Esophagus squamous epithelium (tissue), 5 donors: ENCODE results near the gene SLC25A42. TPM values are rescaled to one million over a fixed set of nuclear protein-coding genes. Genes with fewer than 3 reads are reported as not detected.

Source experiments
- DNase-seq: peaks from one replicate; lab custom pipeline; 2025; lab: John Stamatoyannopoulos, UW
- H3K27ac ChIP-seq, 4 donors: fragments of 200-600 bp; sonication (generic); one replicate each; pipeline ENCODE4 v1.5.1; 2016 to 2019; ENCODE audit warnings: mild to moderate bottlenecking in 1 of 4
- H3K27me3 ChIP-seq, 4 donors: fragments of 200-600 bp; sonication (generic); 1 replicate in 3 of 4; 2 replicates in 1 of 4; pipeline versions ENCODE4 v1.5.1 to v1.6.0; 2017 to 2021; ENCODE audit warnings: antibody characterized with exemption in 1 of 4
- H3K36me3 ChIP-seq, 3 donors: fragments of 200-600 bp; sonication (generic); one replicate each; pipeline ENCODE4 v1.5.1; 2016 to 2019
- H3K4me1 ChIP-seq, 3 donors: fragments of 200-600 bp; sonication (generic); one replicate each; pipeline ENCODE4 v1.5.1; 2017 to 2019
- H3K4me3 ChIP-seq, 4 donors: fragments of 200-600 bp; sonication (generic); 1 replicate in 3 of 4; 2 replicates in 1 of 4; pipeline ENCODE4 v1.5.1; 2016 to 2019; ENCODE audit warnings: mild to moderate bottlenecking in 2 of 4, moderate library complexity in 1 of 4
- H3K9me3 ChIP-seq, 3 donors: fragments of 200-600 bp; sonication (generic); one replicate each; pipeline ENCODE4 v1.5.1; 2016 to 2019
- CTCF ChIP-seq, 6 experiments: fragments of 450-650 bp in 4 of 6; fragments of 200-600 bp in 2 of 6; sonication (generic) in 2 of 6; IDR thresholded peaks; one replicate each; pipeline ENCODE4 v1.5.1; 2016 to 2019; ENCODE audit warnings: antibody characterized with exemption in 6 of 6, mild to moderate bottlenecking in 4 of 6, moderate library complexity in 4 of 6
- POLR2A ChIP-seq, 4 donors: fragments of 450-650 bp; IDR thresholded peaks; one replicate each; pipeline ENCODE4 v1.6.1; 2017; ENCODE audit warnings: antibody characterized with exemption in 4 of 4, mild to moderate bottlenecking in 4 of 4, moderate library complexity in 3 of 4
- WGBS, 2 donors: methylation state at CpG; one replicate each; pipeline ENCODE4 v1.1.5; 2018; 5-methylcytosine and 5-hydroxymethylcytosine counted together
- intact Hi-C: fragments of 100-400 bp; cut with DNase I; formaldehyde crosslinking; loops from one replicate; pipeline ENCODE4 v1.15.0; 2022
- total RNA-seq, 4 donors: library from RNA; depleted of rRNA; stranded (reverse); fragments of >200 nt; gene quantifications; one replicate each; pipeline ENCODE4 v1.1.0, GENCODE V29; 2016
- donor health status: DM: yes; HTN: yes; CAD: no.

SLC25A42 gene
- total RNA-seq, 4 donors from 2014 or later: 1.7 to 3.8 (median 3.3) TPM

- Histone ChIP-seq H3K36me3 (peaks cover 0 to 9% (median 0%) of the 10 kb centered on the region in 3 donors), H3K27ac (peak overlapping the region in 1 of 4 donors; percentile 2), H3K4me3 (no peak overlapping the region), H3K9me3 (no peaks in the 10 kb centered on the region), H3K4me1 (peaks cover 5 to 21% (median 6%) of the 10 kb centered on the region in 3 donors), H3K27me3 (no peaks in the 10 kb centered on the region)
- intact Hi-C loops: no loop called here
- WGBS, 2 donors: 31 to 67% methylated on average over 1 to 8 of the region's 10 CpGs
- no peak for DNase-seq
- no peak for TF ChIP-seq CTCF (IDR thresholded peaks at IDR 0.05)
- TF ChIP-seq POLR2A (IDR thresholded peaks at IDR 0.05): no peak
Observed at GRCh38 chr19:19083413-19084178, 19.8 kb downstream of the SLC25A42 start.

- no peak overlapping the region for H3K27ac ChIP-seq
- WGBS, 2 donors: 86 to 88% methylated on average over 1 to 2 of the region's 2 CpGs
Observed at GRCh38 chr19:19087676-19088075, 23.9 kb downstream of the SLC25A42 start.

DNA sequence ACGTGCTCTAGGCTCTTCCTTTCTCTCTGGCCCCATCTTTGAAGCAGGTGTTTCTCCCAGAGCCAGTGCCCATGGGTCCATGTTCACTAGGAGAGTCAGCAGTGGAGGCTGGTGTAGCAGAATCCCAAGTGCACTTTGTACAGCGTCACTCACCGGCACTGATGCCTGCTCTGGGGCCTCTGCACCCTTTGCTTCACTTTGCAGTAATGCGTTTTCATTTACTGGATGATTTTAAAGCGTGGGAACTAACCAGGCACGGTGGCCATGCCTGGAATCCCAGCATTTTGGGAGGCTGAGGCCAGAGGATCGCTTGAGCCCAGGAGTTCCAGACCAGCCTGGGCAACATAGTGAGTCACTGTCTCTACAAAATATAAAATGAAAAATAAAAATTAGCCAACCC is 30.7 kb downstream of the SLC25A42 start:
- no peaks in the 10 kb centered on the region for H3K4me1 ChIP-seq
- H3K27me3 ChIP-seq: no peaks in the 10 kb centered on the region
- no peaks in the 10 kb centered on the region for H3K9me3 ChIP-seq
- 87 to 95% methylated on average over 7 of the region's 7 CpGs for WGBS, 2 donors
- H3K36me3 ChIP-seq: peaks cover 0 to 39% (median 0%) of the 10 kb centered on the region in 3 donors
- no peak for TF ChIP-seq CTCF (IDR thresholded peaks at IDR 0.05)
- no peak for TF ChIP-seq POLR2A (IDR thresholded peaks at IDR 0.05)
- no peak overlapping the region for H3K27ac ChIP-seq
- DNase-seq: no peak
- intact Hi-C loops: no loop called here
- no peak overlapping the region for H3K4me3 ChIP-seq

More at GRCh38 chr19:19087676-19088075, 23.9 kb downstream of the SLC25A42 start:
- peaks cover 0 to 17% (median 0%) of the 10 kb centered on the region in 3 donors for H3K36me3 ChIP-seq
- no peak overlapping the region for H3K4me3 ChIP-seq
- H3K9me3 ChIP-seq: no peaks in the 10 kb centered on the region
- TF ChIP-seq POLR2A (IDR thresholded peaks at IDR 0.05): no peak
- no peak for TF ChIP-seq CTCF (IDR thresholded peaks at IDR 0.05)
- no peak for DNase-seq
- peaks cover 5 to 19% (median 6%) of the 10 kb centered on the region in 3 donors for H3K4me1 ChIP-seq
- intact Hi-C loops: no loop called here
- no peaks in the 10 kb centered on the region for H3K27me3 ChIP-seq

- Histone ChIP-seq H3K4me1 (no peaks in the 10 kb centered on the region), H3K9me3 (no peaks in the 10 kb centered on the region), H3K4me3 (no peak overlapping the region), H3K36me3 (peaks cover 0 to 46% (median 0%) of the 10 kb centered on the region in 3 donors), H3K27me3 (no peaks in the 10 kb centered on the region), H3K27ac (no peak overlapping the region)
- 70 to 81% methylated on average over 11 of the region's 11 CpGs for WGBS, 2 donors
- no peak for DNase-seq
- TF ChIP-seq POLR2A (IDR thresholded peaks at IDR 0.05) (no peak), CTCF (IDR thresholded peaks at IDR 0.05) (no peak)
- intact Hi-C loops: no loop called here
Observed at GRCh38 chr19:19095691-19096090, 31.9 kb downstream of the SLC25A42 start.
